Caco-2 (cell line): ENCODE data around the gene ACTR1B. TPM values are rescaled to one million over a fixed set of nuclear protein-coding genes. Genes with fewer than 3 reads are reported as not detected.

Experiments used
- BruUV-seq: library from RNA; stranded (reverse); fragments of 400-500 nt; replicated peaks from 2 replicates; lab custom pipeline; 2021; lab: Mats Ljungman, UMichigan
- CTCF ChIA-PET: fragments of 300-600 bp; sonication (Branson Sonifier 250); formaldehyde crosslinking; loops from one replicate; lab custom pipeline; 2022; ENCODE audit warnings: antibody characterized with exemption; lab: Charles Lee
- POLR2A ChIA-PET: fragments of 300-600 bp; sonication (Branson Sonifier 250); formaldehyde crosslinking; loops from one replicate; lab custom pipeline; 2022; ENCODE audit warnings: antibody characterized with exemption; lab: Charles Lee
- DNase-seq, 2 experiments: peaks; one replicate each; pipeline versions ENCODE4 v3.0.0 to v3.0.0-alpha.2; 2020 to 2022
- H3K27me3 ChIP-seq: replicated peaks from 2 replicates; pipeline ENCODE4 v1.6.0; 2011; ENCODE audit warnings: low read length; ENCODE audit not compliant: control insufficient read depth, insufficient read depth
- H3K36me3 ChIP-seq: 2 replicates; pipeline ENCODE4 v1.5.1; 2011; ENCODE audit warnings: low read length; ENCODE audit not compliant: control insufficient read depth, insufficient read depth
- H3K4me1 ChIP-seq: fragments of 250-450 bp; sonication (Bioruptor Pico); 2 replicates; pipeline ENCODE4 v1.5.1; 2020; ENCODE audit warnings: mild to moderate bottlenecking
- H3K4me3 ChIP-seq: 2 replicates; pipeline ENCODE4 v1.5.1; 2011; ENCODE audit warnings: low read depth, mild to moderate bottlenecking, control low read depth, low read length
- H3K9me3 ChIP-seq: fragments of 250-450 bp; sonication (Bioruptor Pico); 2 replicates; pipeline ENCODE4 v1.5.1; 2020; ENCODE audit warnings: mild to moderate bottlenecking, moderate library complexity
- H3K27ac Mint-ChIP-seq: one replicate; pipeline ENCODE4 v1.8.0; 2022; ENCODE audit warnings: mixed read lengths; ENCODE audit not compliant: unreplicated experiment
- H3K27me3 Mint-ChIP-seq: one replicate; pipeline ENCODE4 v1.8.0; 2022; ENCODE audit warnings: mixed read lengths; ENCODE audit not compliant: insufficient read depth, unreplicated experiment
- H3K36me3 Mint-ChIP-seq: one replicate; pipeline ENCODE4 v1.8.0; 2022; ENCODE audit warnings: mild to moderate bottlenecking, mixed read lengths; ENCODE audit not compliant: insufficient read depth, unreplicated experiment
- H3K4me1 Mint-ChIP-seq: one replicate; pipeline ENCODE4 v1.8.0; 2022; ENCODE audit warnings: low read depth, mixed read lengths; ENCODE audit not compliant: unreplicated experiment
- H3K4me3 Mint-ChIP-seq: one replicate; pipeline ENCODE4 v1.8.0; 2022; ENCODE audit warnings: mild to moderate bottlenecking, moderate library complexity, mixed read lengths; ENCODE audit not compliant: unreplicated experiment
- H3K9me3 Mint-ChIP-seq: one replicate; pipeline ENCODE4 v1.8.0; 2022; ENCODE audit warnings: mixed read lengths; ENCODE audit not compliant: unreplicated experiment
- CTCF ChIP-seq, 2 experiments: fragments of 200-600 bp in 1 of 2; IDR thresholded peaks; 1 replicate in 1 of 2; 2 replicates in 1 of 2; pipeline versions ENCODE4 v1.5.1 to v1.8.0; 2011 to 2022; ENCODE audit warnings: antibody characterized with exemption in 1 of 2, control low read depth in 1 of 2, inconsistent platforms in 1 of 2, low read depth in 1 of 2, low read length in 1 of 2, mild to moderate bottlenecking in 1 of 2, moderate library complexity in 1 of 2; ENCODE audit not compliant: insufficient read depth in 1 of 2, severe bottlenecking in 1 of 2, unreplicated experiment in 1 of 2
- intact Hi-C: fragments of 100-400 bp; cut with micrococcal nuclease; formaldehyde crosslinking; loops from one replicate; pipeline ENCODE4 v1.10.0; 2022; ENCODE audit not compliant: unreplicated experiment
- total RNA-seq: library from RNA; stranded (reverse); gene quantifications from 2 replicates; pipeline ENCODE4 v1.2.3, GENCODE V29; 2022

The ACTR1B gene
- total RNA-seq, 1 experiment from 2014 or later: 42.3 TPM

- no peaks in the 10 kb centered on the region for H3K9me3 ChIP-seq
- no peak overlapping the region for H3K27ac Mint-ChIP-seq
- no peaks in the 10 kb centered on the region for H3K27me3 ChIP-seq
- peaks cover 6% of the 10 kb centered on the region for H3K4me1 ChIP-seq
- CTCF ChIA-PET: interaction anchor here (0.5 to 1.5 kb wide), 2 partner anchors 70 to 79 kb away, joined by 3 read pairs; no protein-coding TSS in a partner anchor
- BruUV-seq: no TSS peak
- POLR2A ChIA-PET: no interaction called here
- H3K9me3 Mint-ChIP-seq: no peaks in the 10 kb centered on the region
- H3K36me3 ChIP-seq: peaks cover 2% of the 10 kb centered on the region
- no peak for TF ChIP-seq CTCF (IDR thresholded peaks at IDR 0.05; ENCODE audit: insufficient read depth in 1 of 2, low read depth in 1 of 2, low read length in 1 of 2, severe bottlenecking in 1 of 2, unreplicated experiment in 1 of 2)
- peaks cover 11% of the 10 kb centered on the region for H3K4me1 Mint-ChIP-seq
- no peak overlapping the region for H3K4me3 Mint-ChIP-seq
- no peaks in the 10 kb centered on the region for H3K27me3 Mint-ChIP-seq
- H3K36me3 Mint-ChIP-seq: peaks cover 49% of the 10 kb centered on the region
- intact Hi-C loops: no loop called here
- no peak for DNase-seq
- no peak overlapping the region for H3K4me3 ChIP-seq
Observed at GRCh38 chr2:97660044-97660774, 3.6 kb downstream of the ACTR1B start.

- Mint-ChIP-seq H3K27ac (no peak overlapping the region), H3K36me3 (peaks cover 49% of the 10 kb centered on the region), H3K9me3 (peaks cover 4% of the 10 kb centered on the region), H3K27me3 (no peaks in the 10 kb centered on the region), H3K4me1 (peaks cover 11% of the 10 kb centered on the region), H3K4me3 (no peak overlapping the region)
- no peak overlapping the region for H3K4me3 ChIP-seq
- peaks cover 6% of the 10 kb centered on the region for H3K4me1 ChIP-seq
- CTCF ChIA-PET: interaction anchor here (0.5 kb wide), 1 partner anchor 80 kb away, joined by 3 read pairs; no protein-coding TSS in a partner anchor
- peaks cover 2% of the 10 kb centered on the region for H3K36me3 ChIP-seq
- BruUV-seq: no TSS peak
- TF ChIP-seq CTCF (IDR thresholded peaks at IDR 0.05; ENCODE audit: insufficient read depth in 1 of 2, low read depth in 1 of 2, low read length in 1 of 2, severe bottlenecking in 1 of 2, unreplicated experiment in 1 of 2): no peak
- DNase-seq: no peak
- no peaks in the 10 kb centered on the region for H3K27me3 ChIP-seq
- no peaks in the 10 kb centered on the region for H3K9me3 ChIP-seq
- POLR2A ChIA-PET: no interaction called here
- intact Hi-C loops: no loop called here
Observed at GRCh38 chr2:97659256-97660043, 4.4 kb downstream of the ACTR1B start.

GRCh38 chr2:97658691-97659157 is 5.1 kb downstream of the ACTR1B start:
- intact Hi-C loops: no loop called here
- no peak overlapping the region for H3K4me3 ChIP-seq
- Mint-ChIP-seq H3K27me3 (no peaks in the 10 kb centered on the region), H3K36me3 (peaks cover 43% of the 10 kb centered on the region), H3K27ac (no peak overlapping the region), H3K9me3 (peaks cover 12% of the 10 kb centered on the region), H3K4me1 (peaks cover 11% of the 10 kb centered on the region), H3K4me3 (no peak overlapping the region)
- H3K4me1 ChIP-seq: peaks cover 6% of the 10 kb centered on the region
- no peak for DNase-seq
- ChIA-PET CTCF (no interaction called here), POLR2A (no interaction called here)
- no TSS peak for BruUV-seq
- no peak for TF ChIP-seq CTCF (IDR thresholded peaks at IDR 0.05; ENCODE audit: insufficient read depth in 1 of 2, low read depth in 1 of 2, low read length in 1 of 2, severe bottlenecking in 1 of 2, unreplicated experiment in 1 of 2)
- peaks cover 2% of the 10 kb centered on the region for H3K36me3 ChIP-seq
- H3K27me3 ChIP-seq: no peaks in the 10 kb centered on the region
- H3K9me3 ChIP-seq: no peaks in the 10 kb centered on the region
